ENCODE measurements around the gene C6orf52.
"Not testable (repeated sequence)": the region's sequence is repeated elsewhere in the genome, so short reads cannot be mapped to it uniquely, and the experiment has no call there.

C6orf52 gene

GRCh38 chr6:10694302-10695085, at the start of gene C6orf52, which contains the start of gene PAK1IP1:
C6orf52 (minus strand) TSS chr6:10694616; CDS start chr6:10687550, 7,066 bp downstream.
PAK1IP1 (plus strand) TSS chr6:10694972; CDS start chr6:10694986, 14 bp downstream.
- peak; percentile 89 for DNase-seq

GRCh38 chr6:10743515-10743914, 49.1 kb upstream of the C6orf52 start:
- DNase-seq: no peak

GRCh38 chr6:10742251-10742650, 47.8 kb upstream of the C6orf52 start:
- no peak for DNase-seq

- not testable (repeated sequence) for DNase-seq
Measured at GRCh38 chr6:10741643-10742042, 47.2 kb upstream of the C6orf52 start.

GRCh38 chr6:10740061-10740460, 45.6 kb upstream of the C6orf52 start:
- DNase-seq: no peak

- no peak for DNase-seq
Measured at GRCh38 chr6:10736731-10737130, 42.3 kb upstream of the C6orf52 start.

- no peak for DNase-seq
Measured at GRCh38 chr6:10733863-10734262, 39.4 kb upstream of the C6orf52 start.

GRCh38 chr6:10733151-10733715, 38.8 kb upstream of the C6orf52 start:
- DNase-seq: no peak

GRCh38 chr6:10730254-10730653, 35.8 kb upstream of the C6orf52 start:
- DNase-seq: no peak

GRCh38 chr6:10725716-10726115, 31.3 kb upstream of the C6orf52 start:
- DNase-seq: no peak

- DNase-seq: no peak
Measured at GRCh38 chr6:10725044-10725443, 30.6 kb upstream of the C6orf52 start.

GRCh38 chr6:10723567-10723881, 29.1 kb upstream of the C6orf52 start:
- DNase-seq: no peak

- peak; percentile 87 for DNase-seq
Measured at GRCh38 chr6:10722820-10723566, 28.6 kb upstream of the C6orf52 start, which contains the start of gene TMEM14C. TMEM14C (plus strand) TSS chr6:10723070; CDS start chr6:10724614, 1,544 bp downstream.

GRCh38 chr6:10722570-10722819, 28.1 kb upstream of the C6orf52 start:
- DNase-seq: no peak

GRCh38 chr6:10721850-10722569, 27.6 kb upstream of the C6orf52 start:
- DNase-seq: no peak

- not testable (repeated sequence) for DNase-seq
Measured at GRCh38 chr6:10720960-10721849, 26.8 kb upstream of the C6orf52 start.

- DNase-seq: peak; percentile 60
Measured at GRCh38 chr6:10720265-10720959, 26.0 kb upstream of the C6orf52 start.

- DNase-seq: no peak
Measured at GRCh38 chr6:10719964-10720264, 25.5 kb upstream of the C6orf52 start.

- peak; percentile 24 for DNase-seq
Measured at GRCh38 chr6:10719296-10719963, 25.0 kb upstream of the C6orf52 start.

GRCh38 chr6:10713962-10714361, 19.5 kb upstream of the C6orf52 start:
- no peak for DNase-seq

- DNase-seq: no peak
Measured at GRCh38 chr6:10696655-10697054, 2.2 kb upstream of the C6orf52 start.

Data from stimulated activated CD4-positive, alpha-beta T cell treated with anti-CD3 and anti-CD28 coated beads, Interleukin-4, amount 100 ng/mL, for 1 hour (primary cell).